Bronchial epithelial cell (primary cell): Measurements from ENCODE around the gene THRSP. TPM values are rescaled to one million over a fixed set of nuclear protein-coding genes. Genes with fewer than 3 reads are reported as not detected.
"Not testable (repeated sequence)": the region's sequence is repeated elsewhere in the genome, so short reads cannot be mapped to it uniquely, and the experiment has no call there.

Experiments used
- DNase-seq: peaks from one replicate; pipeline ENCODE4 v3.0.0-alpha.2; 2010; ENCODE audit warnings: low read depth
- FAIRE-seq: peaks from 2 replicates; lab custom pipeline; 2011; peaks lifted over from hg19 to GRCh38; lab: Jason Lieb, UNC
- H3K27me3 ChIP-seq: 2 replicates; pipeline ENCODE4 v1.5.1; 2011; ENCODE audit warnings: low read length; ENCODE audit not compliant: control insufficient read depth, insufficient read depth
- H3K36me3 ChIP-seq: 2 replicates; pipeline ENCODE4 v1.5.1; 2011; ENCODE audit warnings: low read length; ENCODE audit not compliant: control insufficient read depth, insufficient read depth
- H3K4me3 ChIP-seq: 2 replicates; pipeline ENCODE4 v1.5.1; 2011; ENCODE audit warnings: mild to moderate bottlenecking, low read depth, low read length, control low read depth
- total RNA-seq: library from RNA; depleted of rRNA; stranded (reverse); fragments of >200 nt; gene quantifications from 2 replicates; pipeline ENCODE4 v1.2.1, GENCODE V29; 2014
- TF ChIP-seq, protein P1 (sequence below): IDR thresholded peaks from 2 replicates; pipeline ENCODE4 v1.5.1; 2011; ENCODE audit warnings: mild to moderate bottlenecking, moderate library complexity, low read length, control low read depth, inconsistent platforms; ENCODE audit not compliant: insufficient read depth, severe bottlenecking

The THRSP gene
- total RNA-seq, 1 donor from 2014 or later, result not detected

DNA sequence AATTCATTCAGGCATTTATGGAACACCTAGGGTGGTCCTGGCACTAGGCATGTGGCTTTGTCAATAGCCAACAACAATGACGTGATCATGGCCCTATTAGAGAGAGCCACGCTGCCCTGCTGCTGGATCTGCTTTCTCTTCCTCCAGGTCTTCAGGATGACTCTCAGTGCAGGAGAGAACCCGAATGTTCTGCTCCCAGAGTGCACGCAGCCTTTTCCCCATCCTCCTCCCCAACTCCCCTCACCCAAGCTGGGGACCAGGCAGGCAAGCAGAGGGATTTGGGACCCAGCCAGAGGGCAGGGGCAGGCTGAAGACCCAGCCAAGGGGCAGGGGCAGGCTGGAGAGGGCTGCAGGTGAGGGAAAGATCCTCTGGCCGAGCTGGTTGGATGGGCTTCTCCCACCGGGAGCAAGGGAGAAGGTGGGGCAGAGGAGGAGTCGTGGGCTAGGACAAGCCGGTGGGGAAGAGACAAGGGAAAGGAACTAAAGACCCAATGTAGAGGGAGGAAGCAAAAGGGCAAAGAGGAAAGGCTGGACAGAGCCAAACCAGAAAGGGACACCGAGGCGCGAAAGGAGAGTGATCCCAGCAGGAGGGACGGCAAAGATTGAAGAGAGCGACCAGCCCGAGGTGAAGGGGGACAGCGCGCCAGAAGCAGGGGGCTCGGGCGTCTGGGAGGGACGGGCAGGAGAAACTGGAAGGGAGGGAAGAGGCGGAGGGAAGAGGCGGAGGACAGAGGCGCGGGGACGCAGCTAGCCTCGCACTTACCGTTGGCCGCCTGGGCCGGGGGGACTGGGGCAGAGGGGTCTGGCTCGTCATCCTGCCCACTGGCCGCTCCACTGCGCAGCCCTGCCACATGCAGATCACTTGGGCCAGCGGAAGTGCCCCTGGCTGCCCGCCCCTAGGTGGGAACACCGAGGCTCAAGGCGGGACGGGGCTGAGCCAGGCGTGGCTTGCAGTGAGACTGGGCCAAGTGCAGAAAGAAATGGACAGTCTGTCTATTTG, 41.0 kb upstream of the THRSP start, which contains the start of gene KCTD14:
Gene KCTD14, minus strand, starts transcription at position 880 of the 1,000 bp plus-strand sequence. Its CDS starts 27 bp downstream, at position 853.
- Histone ChIP-seq H3K27me3 (no peaks in the 10 kb centered on the region), H3K4me3 (peak within 1 kb of the TSS; percentile 47), H3K36me3 (no peaks in the 10 kb centered on the region)
- DNase-seq, result no peak
- no peak for FAIRE-seq
- TF ChIP-seq, protein P1, sequence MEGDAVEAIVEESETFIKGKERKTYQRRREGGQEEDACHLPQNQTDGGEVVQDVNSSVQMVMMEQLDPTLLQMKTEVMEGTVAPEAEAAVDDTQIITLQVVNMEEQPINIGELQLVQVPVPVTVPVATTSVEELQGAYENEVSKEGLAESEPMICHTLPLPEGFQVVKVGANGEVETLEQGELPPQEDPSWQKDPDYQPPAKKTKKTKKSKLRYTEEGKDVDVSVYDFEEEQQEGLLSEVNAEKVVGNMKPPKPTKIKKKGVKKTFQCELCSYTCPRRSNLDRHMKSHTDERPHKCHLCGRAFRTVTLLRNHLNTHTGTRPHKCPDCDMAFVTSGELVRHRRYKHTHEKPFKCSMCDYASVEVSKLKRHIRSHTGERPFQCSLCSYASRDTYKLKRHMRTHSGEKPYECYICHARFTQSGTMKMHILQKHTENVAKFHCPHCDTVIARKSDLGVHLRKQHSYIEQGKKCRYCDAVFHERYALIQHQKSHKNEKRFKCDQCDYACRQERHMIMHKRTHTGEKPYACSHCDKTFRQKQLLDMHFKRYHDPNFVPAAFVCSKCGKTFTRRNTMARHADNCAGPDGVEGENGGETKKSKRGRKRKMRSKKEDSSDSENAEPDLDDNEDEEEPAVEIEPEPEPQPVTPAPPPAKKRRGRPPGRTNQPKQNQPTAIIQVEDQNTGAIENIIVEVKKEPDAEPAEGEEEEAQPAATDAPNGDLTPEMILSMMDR, result no peak

DNA sequence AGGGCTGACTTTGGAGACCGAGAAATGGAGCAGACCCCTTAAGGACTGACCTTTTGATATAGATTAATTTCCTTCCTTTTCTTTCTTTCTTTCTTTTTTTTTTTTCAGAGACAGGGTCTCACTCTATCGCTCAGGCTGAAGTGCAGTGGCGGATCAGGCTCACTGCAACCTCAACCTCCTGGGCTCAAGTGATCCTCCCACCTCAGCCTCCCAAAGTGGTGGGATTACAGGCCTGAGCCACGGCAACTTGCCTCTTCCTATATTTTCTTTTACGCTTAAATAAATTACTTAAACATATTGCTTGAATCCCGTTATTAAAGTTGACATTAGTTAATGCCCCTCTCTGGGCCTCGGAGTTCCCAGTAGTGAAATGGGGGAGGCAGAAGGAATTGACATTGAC, 40.2 kb upstream of the THRSP start:
- H3K27me3 ChIP-seq, result no peaks in the 10 kb centered on the region
- DNase-seq (no peak), FAIRE-seq (no peak)
- H3K4me3 ChIP-seq, result peak overlapping the region; percentile 47
- TF ChIP-seq, protein P1, result no peak
- H3K36me3 ChIP-seq, result no peaks in the 10 kb centered on the region

DNA sequence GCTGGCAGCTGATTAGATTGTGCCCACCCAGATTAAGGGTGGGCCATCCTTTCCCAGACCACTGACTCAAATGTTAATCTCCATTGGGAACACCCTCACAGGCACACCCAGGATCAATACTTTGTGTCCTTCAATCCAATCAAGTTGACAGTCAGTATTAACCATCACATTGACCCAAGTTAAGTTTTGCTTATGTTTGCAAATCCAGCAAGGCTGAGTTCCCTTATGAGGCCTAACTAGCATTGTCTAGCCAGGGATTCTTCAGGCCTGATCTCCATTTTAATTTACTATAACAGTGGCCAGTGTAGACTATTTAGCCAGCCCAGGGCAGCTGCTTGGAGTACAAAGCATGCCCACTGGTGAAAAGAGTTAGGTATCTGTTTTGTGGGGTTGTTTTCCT, 38.3 kb upstream of the THRSP start:
- no peak for DNase-seq
- H3K4me3 ChIP-seq, result no peak overlapping the region
- H3K36me3 ChIP-seq, result no peaks in the 10 kb centered on the region
- TF ChIP-seq, protein P1, result no peak
- no peaks in the 10 kb centered on the region for H3K27me3 ChIP-seq
- FAIRE-seq, result no peak

DNA sequence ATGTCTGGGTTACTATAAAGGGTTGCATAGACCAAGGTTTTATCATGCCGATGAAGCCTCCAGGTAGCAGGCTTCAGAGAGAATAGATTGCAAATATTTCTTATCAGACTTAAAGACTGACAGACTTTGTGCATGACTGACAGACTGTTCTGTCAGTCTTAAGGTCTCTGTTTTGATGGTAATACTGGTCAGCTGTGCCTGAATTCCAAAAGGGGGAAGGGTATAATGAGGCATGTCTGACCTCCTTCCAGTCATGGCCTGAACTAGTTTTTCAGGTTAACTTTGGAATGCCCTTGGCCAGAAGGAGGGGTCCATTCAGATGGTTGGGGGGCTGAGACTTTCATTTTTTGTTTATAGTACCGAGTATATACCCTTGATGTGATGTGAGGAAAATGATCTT, 35.9 kb upstream of the THRSP start:
- DNase-seq (no peak), FAIRE-seq (no peak)
- H3K27me3 ChIP-seq, result no peaks in the 10 kb centered on the region

DNA sequence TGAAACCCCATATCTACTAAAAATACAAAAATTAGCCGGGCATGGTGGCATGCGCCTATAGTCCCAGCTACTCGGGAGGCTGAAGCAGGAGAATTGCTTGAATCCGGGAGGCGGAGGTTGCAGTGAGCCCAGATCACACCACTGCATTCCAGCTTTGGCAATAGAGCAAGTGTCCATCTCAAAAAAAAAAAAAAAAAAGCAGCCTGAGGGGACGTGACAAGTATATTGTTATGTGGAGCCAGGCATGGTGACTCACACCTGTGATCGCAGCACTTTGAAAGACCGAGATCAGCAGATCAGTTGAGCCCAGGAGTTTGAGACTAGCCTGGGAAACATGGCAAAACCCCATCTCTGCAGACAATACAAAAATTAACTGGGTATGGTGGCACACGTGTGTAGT, 35.2 kb upstream of the THRSP start:
- peak; percentile 42 for DNase-seq

More for the DNA sequence above, 35.9 kb upstream of the THRSP start:
- H3K4me3 ChIP-seq, result no peak overlapping the region
- no peaks in the 10 kb centered on the region for H3K36me3 ChIP-seq
- TF ChIP-seq, protein P1, result no peak

DNA sequence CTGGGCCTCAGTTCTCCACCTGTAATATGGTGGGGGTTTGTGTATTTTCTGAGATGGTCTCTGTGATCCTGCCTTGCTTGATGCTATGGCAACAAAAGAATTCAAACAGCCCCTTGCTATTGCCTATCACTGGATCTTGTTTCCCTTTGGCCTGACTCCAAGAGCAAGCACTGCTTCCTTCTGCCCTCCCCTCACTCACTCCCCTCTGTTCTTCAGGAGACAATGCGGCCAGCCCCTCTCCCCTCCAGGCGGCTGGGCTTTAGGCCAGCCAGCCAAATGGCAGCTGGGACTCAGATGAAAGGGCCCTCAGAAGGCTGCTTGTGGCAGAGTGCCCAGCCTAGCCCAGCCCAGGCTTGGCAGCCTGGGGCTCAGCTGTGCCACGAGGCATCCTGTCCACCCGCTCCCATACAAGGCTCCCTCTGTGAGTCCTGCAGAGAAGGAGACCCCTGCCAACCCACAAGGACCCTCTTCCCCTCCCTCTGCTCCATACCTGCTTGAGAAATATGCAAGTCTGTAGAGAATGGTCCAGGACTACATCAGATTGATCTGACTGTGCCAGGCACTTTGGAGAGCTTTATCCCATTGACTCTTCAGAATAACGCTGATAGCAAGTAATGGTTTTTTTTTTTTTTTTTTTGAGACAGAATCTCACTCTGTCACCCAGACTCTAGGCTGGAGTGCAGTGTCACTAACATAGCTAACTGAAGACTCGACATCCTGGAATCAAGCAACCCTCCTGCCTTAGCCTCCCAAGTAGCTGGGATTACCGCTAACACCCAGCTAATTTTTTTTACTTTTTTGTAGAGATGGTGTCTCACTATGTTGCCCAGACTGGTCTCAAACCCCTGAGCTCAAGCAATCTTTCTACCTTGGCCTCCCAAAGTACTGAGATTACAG, 33.0 kb upstream of the THRSP start:
- Histone ChIP-seq H3K27me3 (no peaks in the 10 kb centered on the region), H3K4me3 (no peak overlapping the region), H3K36me3 (no peaks in the 10 kb centered on the region)
- FAIRE-seq, result no peak
- no peak for DNase-seq
- TF ChIP-seq, protein P1, result no peak

More for the DNA sequence above, 35.2 kb upstream of the THRSP start:
- not testable (repeated sequence) for H3K27me3 ChIP-seq, H3K4me3 ChIP-seq, H3K36me3 ChIP-seq, FAIRE-seq
